Ishikawa (cell line): ENCODE measurements around the gene MN1.

Experiments used
- CEBPB ChIP-seq: IDR thresholded peaks from 2 replicates; pipeline ENCODE4 v1.6.1; 2012
- CREB1 ChIP-seq: IDR thresholded peaks from 2 replicates; pipeline ENCODE4 v1.6.1; 2012; ENCODE audit warnings: low read depth
- EGR1 ChIP-seq: IDR thresholded peaks from 2 replicates; pipeline ENCODE4 v1.6.1; 2012
- EP300 ChIP-seq: IDR thresholded peaks from 2 replicates; pipeline ENCODE4 v1.6.1; 2012; ENCODE audit warnings: borderline replicate concordance
- FOXM1 ChIP-seq: IDR thresholded peaks from 2 replicates; pipeline ENCODE4 v1.6.1; 2012; ENCODE audit warnings: low read depth, borderline replicate concordance
- NFIC ChIP-seq: IDR thresholded peaks from 2 replicates; pipeline ENCODE4 v1.6.1; 2012
- RAD21 ChIP-seq: IDR thresholded peaks from 2 replicates; pipeline ENCODE4 v1.6.1; 2012; ENCODE audit warnings: low read depth
- TAF1 ChIP-seq: IDR thresholded peaks from 2 replicates; pipeline ENCODE4 v1.6.1; 2012; ENCODE audit warnings: low read depth, mild to moderate bottlenecking
- TCF12 ChIP-seq: IDR thresholded peaks from 2 replicates; pipeline ENCODE4 v1.6.1; 2012; ENCODE audit warnings: low read depth
- TEAD4 ChIP-seq: IDR thresholded peaks from 2 replicates; pipeline ENCODE4 v1.6.1; 2012
- YY1 ChIP-seq: IDR thresholded peaks from 2 replicates; pipeline ENCODE4 v1.6.1; 2012; ENCODE audit warnings: low read depth
- ZBTB7A ChIP-seq: IDR thresholded peaks from 2 replicates; pipeline ENCODE4 v1.6.1; 2012; ENCODE audit warnings: low read depth
- TF ChIP-seq, protein P1 (sequence below): IDR thresholded peaks from 2 replicates; pipeline ENCODE4 v1.6.1; 2012
- TF ChIP-seq, protein P2 (sequence below): IDR thresholded peaks from 2 replicates; pipeline ENCODE4 v1.6.1; 2012
- TF ChIP-seq, protein P3 (sequence below): IDR thresholded peaks from 2 replicates; pipeline ENCODE4 v1.6.1; 2012; ENCODE audit warnings: low read depth, mild to moderate bottlenecking

Gene MN1

DNA sequence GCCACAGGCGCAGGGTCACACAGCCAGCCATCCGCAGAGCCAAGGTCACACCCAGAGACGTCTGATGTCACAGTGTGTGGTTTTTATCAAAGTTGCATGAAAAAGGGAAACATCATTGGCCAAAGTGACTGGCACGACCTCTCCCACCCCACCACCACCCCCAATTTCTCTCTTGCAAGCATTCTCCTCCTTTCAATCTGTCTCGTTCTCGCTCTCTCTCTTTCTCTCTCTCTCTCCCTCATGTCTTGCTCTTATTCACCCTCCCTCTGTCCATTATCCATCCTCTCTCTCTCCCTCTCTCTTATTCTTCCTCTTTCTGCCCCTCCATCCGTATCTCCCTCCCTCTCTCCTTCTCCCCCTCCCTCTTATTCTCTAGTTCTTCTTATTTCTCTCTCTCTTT, 40.6 kb downstream of the MN1 start:
- TF ChIP-seq ZBTB7A, result no peak
- no peak for TF ChIP-seq CEBPB
- TF ChIP-seq, protein P1, sequence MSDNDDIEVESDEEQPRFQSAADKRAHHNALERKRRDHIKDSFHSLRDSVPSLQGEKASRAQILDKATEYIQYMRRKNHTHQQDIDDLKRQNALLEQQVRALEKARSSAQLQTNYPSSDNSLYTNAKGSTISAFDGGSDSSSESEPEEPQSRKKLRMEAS, result no peak
- TF ChIP-seq CREB1, result no peak
- TF ChIP-seq EGR1, result no peak

DNA sequence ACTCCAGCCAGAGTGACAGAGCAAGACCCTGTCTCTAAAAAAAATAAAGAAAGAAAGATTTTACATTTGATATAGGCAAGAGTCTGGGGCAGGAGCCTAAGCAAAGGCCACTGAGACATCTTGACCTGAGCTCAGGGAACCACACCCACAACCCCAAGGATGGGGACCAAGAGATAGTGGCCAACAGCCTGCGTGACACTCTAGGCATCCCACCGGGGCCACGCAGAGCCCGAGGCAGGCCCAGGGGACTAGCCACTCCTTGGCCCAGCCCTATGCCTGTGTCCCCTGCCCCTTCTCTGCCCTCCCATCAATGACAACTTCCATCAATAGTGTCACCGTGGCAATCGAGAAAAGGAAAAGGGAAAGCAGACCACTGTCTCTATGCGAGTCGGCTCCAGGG, 41.1 kb downstream of the MN1 start:
- no peak for TF ChIP-seq NFIC
- TF ChIP-seq TEAD4, result no peak
- TF ChIP-seq CREB1, result no peak
- TF ChIP-seq RAD21, result no peak

DNA sequence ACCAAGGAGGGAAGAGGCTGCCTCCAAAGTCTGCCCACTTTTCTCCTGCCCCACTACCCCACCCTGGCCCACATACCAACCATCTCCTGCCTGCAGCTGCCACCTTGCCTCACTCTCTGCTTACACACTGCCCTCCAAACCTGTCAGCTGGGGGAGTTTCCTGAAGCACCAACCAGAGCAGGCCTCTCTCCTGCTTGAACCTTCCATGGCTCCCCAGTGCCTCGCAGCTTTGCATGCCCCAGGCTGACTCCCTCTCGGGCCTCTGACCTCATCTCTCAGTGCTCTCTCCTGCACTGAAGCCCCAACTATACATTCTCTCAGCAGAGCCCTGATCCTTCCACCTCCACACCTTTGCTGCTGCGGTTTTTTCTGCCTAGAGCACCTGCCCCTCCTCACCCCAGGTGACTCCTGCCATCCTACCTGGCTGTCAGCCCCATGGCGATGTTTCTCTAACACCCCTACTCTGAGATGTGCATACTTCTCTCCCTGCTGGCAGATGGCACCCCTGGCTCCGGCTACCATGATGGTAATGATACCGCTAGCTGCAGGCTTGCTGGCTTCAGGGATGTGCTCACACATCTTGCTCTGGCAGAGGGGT, 43.5 kb downstream of the MN1 start:
- TF ChIP-seq, protein P2, sequence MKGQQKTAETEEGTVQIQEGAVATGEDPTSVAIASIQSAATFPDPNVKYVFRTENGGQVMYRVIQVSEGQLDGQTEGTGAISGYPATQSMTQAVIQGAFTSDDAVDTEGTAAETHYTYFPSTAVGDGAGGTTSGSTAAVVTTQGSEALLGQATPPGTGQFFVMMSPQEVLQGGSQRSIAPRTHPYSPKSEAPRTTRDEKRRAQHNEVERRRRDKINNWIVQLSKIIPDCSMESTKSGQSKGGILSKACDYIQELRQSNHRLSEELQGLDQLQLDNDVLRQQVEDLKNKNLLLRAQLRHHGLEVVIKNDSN, result no peak
- TF ChIP-seq RAD21 (no peak), ZBTB7A (no peak), TAF1 (no peak), YY1 (no peak), TCF12 (no peak), EP300 (no peak), CREB1 (no peak), FOXM1 (no peak), NFIC (no peak), TEAD4 (no peak), EGR1 (no peak)
- TF ChIP-seq, protein P1, result no peak
- TF ChIP-seq, protein P3, sequence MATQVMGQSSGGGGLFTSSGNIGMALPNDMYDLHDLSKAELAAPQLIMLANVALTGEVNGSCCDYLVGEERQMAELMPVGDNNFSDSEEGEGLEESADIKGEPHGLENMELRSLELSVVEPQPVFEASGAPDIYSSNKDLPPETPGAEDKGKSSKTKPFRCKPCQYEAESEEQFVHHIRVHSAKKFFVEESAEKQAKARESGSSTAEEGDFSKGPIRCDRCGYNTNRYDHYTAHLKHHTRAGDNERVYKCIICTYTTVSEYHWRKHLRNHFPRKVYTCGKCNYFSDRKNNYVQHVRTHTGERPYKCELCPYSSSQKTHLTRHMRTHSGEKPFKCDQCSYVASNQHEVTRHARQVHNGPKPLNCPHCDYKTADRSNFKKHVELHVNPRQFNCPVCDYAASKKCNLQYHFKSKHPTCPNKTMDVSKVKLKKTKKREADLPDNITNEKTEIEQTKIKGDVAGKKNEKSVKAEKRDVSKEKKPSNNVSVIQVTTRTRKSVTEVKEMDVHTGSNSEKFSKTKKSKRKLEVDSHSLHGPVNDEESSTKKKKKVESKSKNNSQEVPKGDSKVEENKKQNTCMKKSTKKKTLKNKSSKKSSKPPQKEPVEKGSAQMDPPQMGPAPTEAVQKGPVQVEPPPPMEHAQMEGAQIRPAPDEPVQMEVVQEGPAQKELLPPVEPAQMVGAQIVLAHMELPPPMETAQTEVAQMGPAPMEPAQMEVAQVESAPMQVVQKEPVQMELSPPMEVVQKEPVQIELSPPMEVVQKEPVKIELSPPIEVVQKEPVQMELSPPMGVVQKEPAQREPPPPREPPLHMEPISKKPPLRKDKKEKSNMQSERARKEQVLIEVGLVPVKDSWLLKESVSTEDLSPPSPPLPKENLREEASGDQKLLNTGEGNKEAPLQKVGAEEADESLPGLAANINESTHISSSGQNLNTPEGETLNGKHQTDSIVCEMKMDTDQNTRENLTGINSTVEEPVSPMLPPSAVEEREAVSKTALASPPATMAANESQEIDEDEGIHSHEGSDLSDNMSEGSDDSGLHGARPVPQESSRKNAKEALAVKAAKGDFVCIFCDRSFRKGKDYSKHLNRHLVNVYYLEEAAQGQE, result no peak

DNA sequence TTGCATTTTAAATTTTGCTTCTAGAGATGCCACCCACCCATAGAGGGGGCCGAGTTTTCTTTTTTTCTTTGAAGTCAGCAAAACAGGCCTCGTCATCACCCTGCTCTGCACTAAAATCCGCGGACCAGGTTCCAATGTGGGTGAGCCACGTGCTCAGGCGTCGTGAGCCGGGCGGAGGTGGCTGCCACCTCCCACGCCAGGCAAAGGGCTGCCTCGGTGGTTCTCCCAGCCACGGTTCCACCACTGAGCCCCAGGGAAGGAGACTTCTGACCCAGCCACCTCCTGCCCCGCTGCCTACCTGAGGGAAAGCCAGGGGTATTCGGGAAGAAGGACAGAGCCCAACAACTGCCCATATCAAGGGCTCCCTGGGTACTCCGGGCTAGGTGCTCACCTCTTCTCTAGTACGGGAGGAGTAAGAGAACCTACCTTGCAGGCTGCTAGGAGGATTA, 45.3 kb downstream of the MN1 start:
- TF ChIP-seq TEAD4 (no peak), RAD21 (no peak), EGR1 (no peak), YY1 (no peak), CREB1 (no peak), ZBTB7A (no peak), CEBPB (no peak), EP300 (no peak), NFIC (no peak), TCF12 (no peak), TAF1 (no peak)
- TF ChIP-seq, protein P2, result no peak
- TF ChIP-seq, protein P1, result no peak
- TF ChIP-seq, protein P3, result no peak

DNA sequence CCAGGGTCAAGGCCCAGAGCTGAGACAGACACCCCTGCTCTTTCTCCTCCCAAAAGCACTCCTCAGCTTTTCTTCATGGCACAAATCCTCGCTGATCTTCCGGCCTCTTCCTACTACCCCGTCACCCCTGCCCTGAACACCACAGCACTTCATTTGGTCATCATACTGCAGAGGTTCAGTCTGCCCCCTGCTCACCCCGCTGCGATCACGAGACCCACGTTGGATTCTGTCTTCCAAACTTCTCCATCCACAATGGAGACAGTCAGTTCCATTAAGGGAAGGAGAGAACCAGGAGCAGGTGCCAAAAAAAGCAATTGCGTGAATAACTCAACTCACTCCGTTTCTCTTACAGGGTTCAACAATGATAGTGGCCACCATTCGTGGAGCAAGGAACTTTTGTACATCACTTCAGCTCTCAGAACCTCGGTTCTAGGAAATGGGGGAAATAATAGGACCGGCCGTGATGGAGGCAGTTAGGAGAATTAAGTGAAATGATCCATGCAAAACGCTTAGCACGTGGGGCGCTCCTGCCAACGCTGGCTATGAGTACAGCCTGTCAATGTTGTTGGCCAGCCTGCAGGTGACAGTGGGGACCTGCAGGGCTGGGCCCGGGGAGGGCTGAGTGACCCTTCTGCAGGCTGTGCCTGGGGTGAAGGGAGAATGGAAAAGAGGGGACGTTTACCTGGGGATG, 45.9 kb downstream of the MN1 start:
- no peak for TF ChIP-seq NFIC
- no peak for TF ChIP-seq YY1
- TF ChIP-seq TCF12, result no peak
- TF ChIP-seq TEAD4, result no peak
- TF ChIP-seq TAF1, result no peak
- no peak for TF ChIP-seq CREB1
- no peak for TF ChIP-seq RAD21
- no peak for TF ChIP-seq CEBPB
- TF ChIP-seq, protein P2, result no peak
- TF ChIP-seq, protein P3, result no peak
